HG03565 (cell line): ENCODE results near the gene EFCAB8.

Source experiments
- ATAC-seq: cut with Tn5 transposase; IDR thresholded peaks from one replicate; pipeline ENCODE4 v1.9.1; 2021; ENCODE audit warnings: mild to moderate bottlenecking, moderate library complexity; ENCODE audit not compliant: unreplicated experiment

The EFCAB8 gene

GRCh38 chr20:33005908-33006775 lies 147.4 kb downstream of the EFCAB8 start:
- ATAC-seq, result no peak

GRCh38 chr20:33006776-33007375 lies 148.2 kb downstream of the EFCAB8 start:
- no peak for ATAC-seq

GRCh38 chr20:33007376-33008335 lies 148.9 kb downstream of the EFCAB8 start, which contains the start of gene BPIFB2:
BPIFB2 (plus strand) TSS chr20:33007704; CDS start chr20:33008575, 871 bp downstream.
- no peak for ATAC-seq

- no peak for ATAC-seq
These were observed 149.9 kb downstream of the EFCAB8 start for GRCh38 chr20:33008336-33009213.

GRCh38 chr20:33009214-33010132 lies 150.8 kb downstream of the EFCAB8 start:
- no peak for ATAC-seq

GRCh38 chr20:33010133-33010504 lies 151.4 kb downstream of the EFCAB8 start:
- ATAC-seq, result no peak

- ATAC-seq, result no peak
These were observed 152.1 kb downstream of the EFCAB8 start for GRCh38 chr20:33010674-33011449.
